Measurements from ENCODE around the gene CIROP.

- TF ChIP-seq POLR2A (IDR thresholded peaks at IDR 0.05) (no peak), CTCF (IDR thresholded peaks at IDR 0.05) (no peak), POLR2AphosphoS5 (IDR thresholded peaks at IDR 0.05) (no peak), EP300 (IDR thresholded peaks at IDR 0.05) (no peak)
These were observed 36.7 kb downstream of the CIROP start for GRCh38 chr14:23067847-23068788.

Measured in sigmoid colon (tissue), 4 donors.